ENCODE results near the gene ZNF483. TPM values are rescaled to one million over a fixed set of nuclear protein-coding genes. Genes with fewer than 3 reads are reported as not detected.

ZNF483 gene
- total and polyA plus RNA-seq, 9 of the 15 experiments (the other 6 are each of a cell fraction or from before 2014, with no cell fraction given), result 0.04 to 1.0 (median 0.38) TPM

GRCh38 chr9:111482694-111483438, 42.1 kb upstream of the ZNF483 start (continued):
- TF ChIP-seq HNRNPH1 (optimal IDR thresholded peaks at IDR 0.05; ENCODE audit: low read depth, low read length), result no peak
- TF ChIP-seq CXXC5 (CRISPR knock-in tag; IDR thresholded peaks at IDR 0.05), result no peak; the same call in 1 of the 2 replicates
- TF ChIP-seq, protein P1, sequence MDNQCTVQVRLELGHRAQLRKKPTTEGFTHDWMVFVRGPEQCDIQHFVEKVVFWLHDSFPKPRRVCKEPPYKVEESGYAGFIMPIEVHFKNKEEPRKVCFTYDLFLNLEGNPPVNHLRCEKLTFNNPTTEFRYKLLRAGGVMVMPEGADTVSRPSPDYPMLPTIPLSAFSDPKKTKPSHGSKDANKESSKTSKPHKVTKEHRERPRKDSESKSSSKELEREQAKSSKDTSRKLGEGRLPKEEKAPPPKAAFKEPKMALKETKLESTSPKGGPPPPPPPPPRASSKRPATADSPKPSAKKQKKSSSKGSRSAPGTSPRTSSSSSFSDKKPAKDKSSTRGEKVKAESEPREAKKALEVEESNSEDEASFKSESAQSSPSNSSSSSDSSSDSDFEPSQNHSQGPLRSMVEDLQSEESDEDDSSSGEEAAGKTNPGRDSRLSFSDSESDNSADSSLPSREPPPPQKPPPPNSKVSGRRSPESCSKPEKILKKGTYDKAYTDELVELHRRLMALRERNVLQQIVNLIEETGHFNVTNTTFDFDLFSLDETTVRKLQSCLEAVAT (IDR thresholded peaks at IDR 0.05), result peak in 1 of 2 experiments; percentile 64; a peak in 1 of 4 replicates
- no peak for TF ChIP-seq HOMEZ (CRISPR knock-in tag; IDR thresholded peaks at IDR 0.05)
- TF ChIP-seq MITF (IDR thresholded peaks at IDR 0.05), result no peak
- TF ChIP-seq ZBTB17 (CRISPR knock-in tag; IDR thresholded peaks at IDR 0.05), result peak; percentile 46; the same call in 1 of the 2 replicates
- no peak for TF ChIP-seq KLF6 (CRISPR knock-in tag; IDR thresholded peaks at IDR 0.05; ENCODE audit: borderline replicate concordance)
- TF ChIP-seq ZC3H11A (IDR thresholded peaks at IDR 0.05; ENCODE audit: low read depth, low read length), result no peak
- TF ChIP-seq HNRNPK (IDR thresholded peaks at IDR 0.05; ENCODE audit: low read depth, low read length, poor library complexity, severe bottlenecking), result no peak
- TF ChIP-seq ZNF41 (CRISPR knock-in tag; conservative IDR thresholded peaks at IDR 0.05), result no peak
- no peak for TF ChIP-seq FOXJ3 (CRISPR knock-in tag; IDR thresholded peaks at IDR 0.05)
- no peak for TF ChIP-seq CC2D1A (IDR thresholded peaks at IDR 0.05)
- TF ChIP-seq ZNF175 (CRISPR knock-in tag; IDR thresholded peaks at IDR 0.05; ENCODE audit: low read depth), result no peak
- no peak for TF ChIP-seq DACH1 (IDR thresholded peaks at IDR 0.05; ENCODE audit: partially characterized antibody)
- no peak for TF ChIP-seq ZNF224 (CRISPR knock-in tag; IDR thresholded peaks at IDR 0.05)
- TF ChIP-seq ZNF507 (tag; conservative IDR thresholded peaks at IDR 0.05), result no peak
- TF ChIP-seq MCM2 (IDR thresholded peaks at IDR 0.05; ENCODE audit: low read depth), result no peak
- no peak for TF ChIP-seq NBN (IDR thresholded peaks at IDR 0.05; ENCODE audit: low read depth)
- TF ChIP-seq TRIM24 (IDR thresholded peaks at IDR 0.05), result peak in 1 of 2 experiments; percentile 70; a peak in 2 of 4 replicates
- peak; percentile 62; the same call in 1 of the 2 replicates for TF ChIP-seq ZBTB1 (CRISPR knock-in tag; IDR thresholded peaks at IDR 0.05; ENCODE audit: borderline replicate concordance, low read depth)
- no peak for TF ChIP-seq GTF2F1 (IDR thresholded peaks at IDR 0.05; ENCODE audit: low read depth, low read length)
- TF ChIP-seq ZNF253 (CRISPR knock-in tag; conservative IDR thresholded peaks at IDR 0.05), result no peak
- no peak for TF ChIP-seq SFPQ (IDR thresholded peaks at IDR 0.05; ENCODE audit: low read depth, low read length)
- TF ChIP-seq ZNF79 (CRISPR knock-in tag; IDR thresholded peaks at IDR 0.05; ENCODE audit: low read depth), result no peak

All from K562 (cell line).